Motor neuron (in vitro differentiated cells): ENCODE results near the gene LMOD3. TPM values are rescaled to one million over a fixed set of nuclear protein-coding genes. Genes with fewer than 3 reads are reported as not detected.

ENCODE experiments used
- ATAC-seq, 8 experiments: fragments of 200-7000 bp; cut with Tn5 transposase; replicated peaks in 6 of 8; 2 replicates each; pipeline ENCODE4 v1.8.0; 2021; ENCODE audit warnings: mild to moderate bottlenecking in 8 of 8, moderate library complexity in 8 of 8
- H3K27ac ChIP-seq, 2 donors: fragments of 250-450 bp; sonication (Bioruptor Pico); 2 replicates each; pipeline ENCODE4 v1.9.0; 2021; ENCODE audit warnings: antibody characterized with exemption in 2 of 2, mild to moderate bottlenecking in 2 of 2, moderate library complexity in 1 of 2
- H3K4me1 ChIP-seq, 2 donors: fragments of 250-450 bp; sonication (Bioruptor Pico); replicated peaks in 1 of 2; 2 replicates each; pipeline ENCODE4 v1.6.1; 2021; ENCODE audit warnings: antibody characterized with exemption in 2 of 2, mild to moderate bottlenecking in 2 of 2, moderate library complexity in 1 of 2
- H3K4me3 ChIP-seq, 5 donors: fragments of 250-450 bp; sonication (Bioruptor Pico); 2 replicates each; pipeline ENCODE4 v1.9.0; 2021; ENCODE audit warnings: antibody characterized with exemption in 5 of 5, mild to moderate bottlenecking in 5 of 5, moderate library complexity in 4 of 5
- WGBS, 10 experiments: fragments of 450-650 bp; shearing (Covaris generic); methylation state at CpG; one replicate each; pipeline ENCODE4 v1.0.0; 2022; 5-methylcytosine and 5-hydroxymethylcytosine counted together
- in situ Hi-C, 9 experiments: fragments of 400-800 bp; cut with MboI; loops; one replicate each; pipeline ENCODE4 v1.15.0; 2021; ENCODE audit warnings: low sequenced_read_pairs in 9 of 9, low pct_unique_long_range_greater_than_20kb in 2 of 9; ENCODE audit not compliant: unreplicated experiment in 9 of 9
- total RNA-seq, 8 experiments: library from RNA; unstranded; fragments of 300-600 nt; gene quantifications; 2 replicates each; pipeline versions ENCODE4 v1.2.3 to v1.2.4, GENCODE V29; 2022

Gene LMOD3
- total RNA-seq, 8 experiments from 2014 or later: 0.08 to 0.62 (median 0.28) TPM

DNA sequence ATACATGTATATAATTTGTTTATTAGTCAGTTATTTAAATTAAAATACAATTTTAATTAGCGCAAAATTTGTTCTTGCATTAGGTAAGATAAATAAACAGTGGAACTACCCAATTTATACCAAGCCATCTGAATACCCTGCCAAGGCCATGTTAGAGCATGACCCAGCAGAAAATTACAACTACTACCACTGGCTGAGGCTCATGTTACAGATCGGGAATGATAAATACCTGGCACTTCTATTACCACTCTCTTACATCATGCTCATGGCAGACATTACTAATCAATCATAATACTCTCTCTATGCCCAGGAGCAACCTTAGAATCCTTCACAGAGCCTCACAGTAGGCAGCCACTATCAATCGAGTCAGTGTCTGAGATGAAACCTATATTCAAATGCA is 21.2 kb upstream of the LMOD3 start:
- in situ Hi-C loops: no loop called here
- 58 to 100% (median 90%) methylated on average over 1 to 3 of the region's 3 CpGs; no CpG with 5 or more reads in 3 of the 10 experiments for WGBS, 10 experiments
- peak in 6 of 8 experiments; percentile 48 to 98 (median 77) for ATAC-seq
- Histone ChIP-seq H3K4me1 (peaks cover 14 to 18% of the 10 kb centered on the region in 2 donors), H3K4me3 (no peak overlapping the region), H3K27ac (no peak overlapping the region)

DNA sequence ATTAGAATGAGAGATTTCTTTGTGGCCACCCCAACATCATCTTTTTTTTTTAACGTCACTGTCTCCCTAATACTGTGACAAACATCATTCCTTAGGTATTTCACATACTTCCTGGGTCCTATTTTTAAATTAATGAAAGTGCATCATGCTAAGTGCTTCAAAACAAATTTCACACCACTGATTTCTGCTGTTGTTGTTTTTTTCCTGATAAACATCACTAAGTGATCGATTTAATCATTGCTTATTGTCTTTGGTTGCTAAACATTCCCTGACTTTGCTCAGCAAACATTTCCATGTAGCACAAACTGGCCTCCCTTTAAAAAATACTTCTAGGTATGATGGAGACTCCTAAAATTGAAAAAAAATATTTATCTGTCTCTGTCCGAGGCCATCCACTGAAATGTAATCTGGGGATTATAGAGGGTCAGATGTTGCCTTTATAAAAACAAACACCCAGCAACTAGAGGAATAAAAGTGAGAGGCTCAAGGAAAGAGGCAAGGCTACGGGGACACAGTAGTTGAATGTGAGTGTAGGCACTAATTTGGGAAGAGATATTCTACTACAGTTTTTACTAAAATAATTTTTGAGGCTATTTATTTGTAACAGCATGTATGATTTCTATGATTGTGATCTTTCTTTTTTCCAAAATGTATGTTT is 20.5 kb upstream of the LMOD3 start:
- Histone ChIP-seq H3K4me1 (peaks cover 14 to 18% of the 10 kb centered on the region in 2 donors), H3K4me3 (no peak overlapping the region), H3K27ac (no peak overlapping the region)
- 30 to 96% (median 83%) methylated on average over 2 to 4 of the region's 4 CpGs; no CpG with 5 or more reads in 1 of the 10 experiments for WGBS, 10 experiments
- ATAC-seq: no peak
- in situ Hi-C loops: no loop called here

DNA sequence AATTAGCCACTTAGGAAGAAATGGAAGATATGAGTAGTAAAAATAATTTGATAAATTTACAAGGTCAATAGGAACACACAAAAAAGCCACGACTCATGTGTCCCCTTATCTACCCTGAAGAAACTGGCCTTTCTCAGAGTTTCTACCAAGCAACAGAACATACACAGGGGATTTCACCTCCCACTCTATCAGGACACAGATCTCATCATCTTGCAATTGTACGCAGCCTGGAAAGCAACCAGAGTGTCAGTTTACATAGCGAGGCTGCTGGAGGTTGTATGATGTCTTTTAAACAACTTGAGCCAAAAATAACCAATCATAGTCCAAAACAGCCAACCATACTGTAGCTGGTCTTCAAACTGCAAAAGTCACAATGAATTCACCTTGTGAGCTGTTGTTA is 19.7 kb upstream of the LMOD3 start:
- WGBS, 10 experiments: 0 to 90% (median 74%) methylated on average over 1 to 3 of the region's 3 CpGs; no CpG with 5 or more reads in 3 of the 10 experiments
- Histone ChIP-seq H3K4me1 (peaks cover 14 to 18% of the 10 kb centered on the region in 2 donors), H3K27ac (no peak overlapping the region), H3K4me3 (no peak overlapping the region)
- in situ Hi-C loops: no loop called here
- no peak for ATAC-seq

DNA sequence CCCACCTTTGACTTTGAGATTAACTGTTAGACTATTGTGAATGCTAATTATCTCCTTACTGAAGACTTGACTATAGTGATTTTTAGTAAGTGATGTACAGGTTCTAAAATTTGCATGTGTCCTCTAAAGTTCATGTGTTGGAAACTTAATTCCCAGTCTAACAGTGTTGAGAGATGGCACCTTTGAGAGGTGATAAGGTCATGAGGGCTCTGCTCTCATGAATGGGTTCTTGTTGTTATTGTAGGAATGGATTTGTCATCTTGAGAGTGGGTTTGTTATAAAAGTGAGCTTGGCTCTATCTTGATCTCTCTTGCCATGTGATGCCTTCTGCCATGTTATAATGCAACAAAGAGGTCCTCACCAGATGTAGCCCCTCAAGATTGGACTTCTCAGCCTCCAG is 18.9 kb upstream of the LMOD3 start:
- Histone ChIP-seq H3K4me3 (no peak overlapping the region), H3K27ac (no peak overlapping the region), H3K4me1 (peaks cover 14 to 18% of the 10 kb centered on the region in 2 donors)
- no peak for ATAC-seq
- in situ Hi-C loops: no loop called here

DNA sequence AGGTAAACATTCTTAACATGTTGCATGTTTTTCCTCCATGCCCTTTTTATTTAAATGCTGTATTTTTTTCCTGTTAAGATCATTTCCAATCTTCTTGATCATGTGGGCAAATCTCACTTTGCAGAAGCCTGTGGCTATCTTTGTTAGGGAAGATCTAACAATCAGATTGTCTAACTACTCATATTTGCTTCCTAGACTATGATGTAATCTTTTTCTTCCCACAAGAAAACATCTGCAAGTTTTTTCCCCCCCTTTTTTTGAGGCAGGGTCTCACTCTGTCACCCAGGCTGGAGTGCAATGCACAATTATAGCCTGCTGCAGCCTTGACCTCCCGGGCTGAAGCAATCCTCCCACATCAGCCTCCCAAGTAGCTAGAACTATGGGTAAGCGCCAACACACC is 15.0 kb upstream of the LMOD3 start:
- WGBS, 10 experiments: 50 to 100% (median 75%) methylated on average over 1 to 2 of the region's 2 CpGs; no CpG with 5 or more reads in 2 of the 10 experiments

DNA sequence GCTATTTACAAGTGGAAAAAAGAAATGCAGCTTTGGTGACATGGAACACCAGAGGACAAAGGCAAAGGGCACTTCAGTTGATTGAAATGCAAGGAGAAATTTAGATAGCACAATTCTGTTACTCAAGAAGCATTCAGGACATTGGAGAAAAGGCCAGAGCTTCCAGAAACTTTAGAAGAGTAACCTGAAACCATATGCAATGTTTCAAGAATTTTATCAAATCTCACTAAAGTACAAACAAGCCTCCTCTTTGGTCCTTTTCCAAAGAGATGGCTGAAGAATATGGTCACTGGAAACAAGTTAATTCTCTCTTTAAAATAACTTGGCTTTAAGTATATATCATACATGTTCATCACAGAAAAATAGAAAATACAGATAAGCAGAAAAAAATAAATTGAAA is 14.6 kb upstream of the LMOD3 start:
- in situ Hi-C loops: no loop called here
- no peak overlapping the region for H3K4me3 ChIP-seq
- ATAC-seq: no peak
- no peak overlapping the region for H3K27ac ChIP-seq
- no peaks in the 10 kb centered on the region for H3K4me1 ChIP-seq

More for the DNA sequence above, 15.0 kb upstream of the LMOD3 start:
- H3K4me3 ChIP-seq: no peak overlapping the region
- no peak overlapping the region for H3K27ac ChIP-seq
- H3K4me1 ChIP-seq: no peaks in the 10 kb centered on the region
- ATAC-seq: no peak
- in situ Hi-C loops: no loop called here

DNA sequence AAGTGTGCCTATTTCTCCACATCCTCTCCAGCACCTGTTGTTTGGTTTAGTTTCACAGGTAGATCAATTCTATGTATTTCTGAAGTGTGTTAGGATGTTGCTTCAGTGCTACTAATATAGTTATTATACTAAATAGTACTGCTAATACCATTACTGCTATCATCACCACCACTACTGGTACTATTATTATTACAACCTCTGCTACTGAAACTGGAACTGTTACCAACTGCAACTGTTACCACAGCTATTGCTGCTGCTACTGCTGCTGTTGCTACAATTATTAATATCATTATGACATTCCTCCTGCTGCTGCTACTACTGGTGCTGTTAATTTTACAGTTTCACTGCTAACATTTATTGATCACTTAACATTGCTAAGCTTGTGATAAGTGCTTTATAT is 8.3 kb upstream of the LMOD3 start:
- H3K4me1 ChIP-seq: peaks cover 3 to 8% of the 10 kb centered on the region in 2 donors
- peak in 1 of 8 experiments; percentile 29 for ATAC-seq
- H3K27ac ChIP-seq: no peak overlapping the region
- H3K4me3 ChIP-seq: no peak overlapping the region
- in situ Hi-C loops: no loop called here

DNA sequence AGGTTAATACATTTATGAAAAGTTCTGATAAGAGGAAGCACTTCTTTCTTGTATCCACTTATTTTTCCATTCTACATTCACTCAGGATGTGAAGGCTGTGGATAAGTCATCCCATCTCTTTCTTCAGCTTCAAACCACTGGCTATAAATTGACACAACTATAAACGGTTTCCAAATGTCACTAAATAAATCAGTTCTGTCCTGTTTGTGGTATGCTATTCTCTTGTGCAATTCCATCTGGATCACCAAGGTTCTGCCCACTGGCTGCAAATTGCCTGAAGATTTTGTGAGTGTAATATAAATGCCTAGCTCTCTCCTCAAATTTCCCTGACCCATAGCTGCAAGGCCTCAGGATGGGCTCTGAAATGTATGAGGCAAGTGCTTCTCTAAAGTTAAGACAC is 7.1 kb upstream of the LMOD3 start:
- Histone ChIP-seq H3K27ac (no peak overlapping the region), H3K4me1 (peaks cover 3 to 8% of the 10 kb centered on the region in 2 donors), H3K4me3 (no peak overlapping the region)
- in situ Hi-C loops: no loop called here
- ATAC-seq: no peak
- 0 to 71% (median 50%) methylated on average over 1 of the region's 1 CpG; no CpG with 5 or more reads in 3 of the 10 experiments for WGBS, 10 experiments

DNA sequence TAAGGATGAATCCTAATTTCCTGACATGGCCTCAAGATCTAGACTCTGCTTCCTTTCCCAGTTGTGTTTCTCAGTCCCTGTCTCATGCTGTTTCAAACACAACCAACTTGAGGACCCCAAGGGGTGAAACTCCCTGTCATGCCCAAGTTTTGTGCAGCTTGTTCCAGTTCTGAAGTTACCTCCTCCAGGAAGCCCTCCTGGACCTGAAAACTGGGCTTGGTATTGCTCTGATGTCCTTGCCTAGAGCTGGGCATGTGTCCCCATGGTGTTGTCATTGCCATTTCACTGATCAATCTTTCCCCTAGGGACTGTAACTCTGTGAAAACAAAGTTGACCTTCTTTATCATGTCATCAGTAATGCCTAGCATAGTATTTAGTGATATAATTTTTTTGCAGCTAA is 6.1 kb upstream of the LMOD3 start:
- no peak overlapping the region for H3K4me3 ChIP-seq
- H3K27ac ChIP-seq: no peak overlapping the region
- peaks cover 3 to 8% of the 10 kb centered on the region in 2 donors for H3K4me1 ChIP-seq
- ATAC-seq: no peak
- in situ Hi-C loops: no loop called here

DNA sequence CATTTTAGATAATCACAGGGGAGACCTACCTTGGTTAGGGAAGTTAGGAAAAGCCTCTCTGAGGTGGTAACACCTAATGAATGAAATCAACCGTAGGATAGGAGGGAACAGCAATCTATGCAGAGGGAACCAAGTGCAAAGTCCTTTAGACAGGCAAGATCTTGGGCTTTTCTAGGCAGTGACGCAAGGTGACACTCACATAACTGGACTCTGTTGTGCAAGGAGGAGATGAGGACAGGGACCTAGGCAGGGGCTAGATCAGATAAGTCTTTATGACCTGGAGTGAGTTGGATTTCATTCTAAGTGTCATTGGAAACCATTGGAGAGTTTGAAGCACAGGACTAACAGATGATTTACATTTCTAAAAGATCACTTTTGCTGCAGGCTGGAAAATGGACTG is 4.6 kb upstream of the LMOD3 start:
- ATAC-seq: no peak
- no peak overlapping the region for H3K27ac ChIP-seq
- H3K4me1 ChIP-seq: peaks cover 5 to 12% of the 10 kb centered on the region in 2 donors
- in situ Hi-C loops: no loop called here
- 50 to 100% (median 80%) methylated on average over 1 to 2 of the region's 2 CpGs; no CpG with 5 or more reads in 1 of the 10 experiments for WGBS, 10 experiments
- no peak overlapping the region for H3K4me3 ChIP-seq

DNA sequence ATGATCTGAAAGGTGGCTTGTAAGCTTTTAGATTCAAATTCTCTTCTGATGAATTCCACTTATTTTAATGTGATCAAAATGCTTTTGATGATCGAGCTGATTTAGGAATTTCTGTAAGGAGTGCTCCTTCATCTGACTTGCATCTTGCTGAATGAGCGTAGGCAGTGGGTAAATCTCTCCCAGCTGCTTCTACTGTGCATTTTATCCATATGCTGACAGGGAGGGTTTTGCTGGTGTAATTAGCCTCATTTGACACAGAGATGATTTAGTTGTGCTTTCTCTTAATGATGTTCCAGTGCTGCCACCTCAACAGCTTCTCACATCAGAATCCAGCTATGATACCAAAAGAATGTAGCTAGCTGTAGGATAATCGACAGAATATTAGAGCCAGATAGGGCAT is 3.8 kb upstream of the LMOD3 start:
- 0 to 100% (median 56%) methylated on average over 1 to 3 of the region's 3 CpGs for WGBS, 10 experiments
- in situ Hi-C loops: no loop called here
- Histone ChIP-seq H3K4me1 (peaks cover 6 to 15% of the 10 kb centered on the region in 2 donors), H3K4me3 (no peak overlapping the region), H3K27ac (no peak overlapping the region)
- ATAC-seq: peak in 5 of 8 experiments; percentile 24 to 58 (median 43)

DNA sequence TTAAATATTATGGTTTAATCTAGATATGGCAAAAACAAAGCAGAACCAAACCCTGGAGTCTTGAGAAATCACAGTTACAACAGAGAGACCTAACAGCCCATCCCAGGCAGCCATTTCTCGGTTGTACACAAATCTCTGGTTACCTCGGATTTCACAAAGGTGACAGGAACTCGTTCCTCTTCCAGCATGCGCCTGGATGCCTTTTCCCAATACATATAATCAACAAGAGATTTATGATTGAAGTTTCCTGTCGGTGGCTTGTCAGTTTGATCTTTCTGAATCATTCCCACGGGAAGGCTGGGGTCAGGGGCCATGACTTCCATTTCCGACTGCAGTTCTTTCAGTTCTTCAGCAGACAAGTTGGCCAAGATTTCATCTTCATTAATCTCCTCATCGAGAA is 445 bp downstream of the LMOD3 start:
- in situ Hi-C loops: no loop called here
- no peak for ATAC-seq
- no peak overlapping the region for H3K27ac ChIP-seq
- H3K4me1 ChIP-seq: peaks cover 6 to 15% of the 10 kb centered on the region in 2 donors
- 20 to 100% (median 64%) methylated on average over 1 to 7 of the region's 8 CpGs for WGBS, 10 experiments
- H3K4me3 ChIP-seq: no peak overlapping the region

DNA sequence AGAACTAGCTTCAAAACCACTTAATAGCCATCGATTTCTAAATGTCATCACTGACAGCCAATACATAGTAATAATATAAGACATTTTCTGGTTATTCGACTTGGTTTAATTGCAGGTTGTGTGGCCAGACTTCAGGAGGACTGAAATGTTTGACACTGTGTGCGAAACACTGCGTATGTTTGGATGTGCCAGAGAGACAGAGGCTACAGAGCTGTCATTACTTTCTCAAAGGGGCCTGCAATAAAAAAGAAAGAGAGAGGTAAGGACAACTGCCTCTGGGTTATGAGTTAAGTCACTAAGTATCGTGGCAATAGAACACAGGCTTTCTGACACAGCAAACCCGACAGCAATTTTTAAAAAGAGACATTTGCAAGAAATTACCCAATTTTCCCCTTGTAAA is 882 bp downstream of the LMOD3 start:
- peaks cover 6 to 14% of the 10 kb centered on the region in 2 donors for H3K4me1 ChIP-seq
- H3K27ac ChIP-seq: no peak overlapping the region
- ATAC-seq: no peak
- in situ Hi-C loops: no loop called here
- H3K4me3 ChIP-seq: no peak overlapping the region
- WGBS, 10 experiments: 8 to 100% (median 78%) methylated on average over 1 to 6 of the region's 6 CpGs; no CpG with 5 or more reads in 1 of the 10 experiments

DNA sequence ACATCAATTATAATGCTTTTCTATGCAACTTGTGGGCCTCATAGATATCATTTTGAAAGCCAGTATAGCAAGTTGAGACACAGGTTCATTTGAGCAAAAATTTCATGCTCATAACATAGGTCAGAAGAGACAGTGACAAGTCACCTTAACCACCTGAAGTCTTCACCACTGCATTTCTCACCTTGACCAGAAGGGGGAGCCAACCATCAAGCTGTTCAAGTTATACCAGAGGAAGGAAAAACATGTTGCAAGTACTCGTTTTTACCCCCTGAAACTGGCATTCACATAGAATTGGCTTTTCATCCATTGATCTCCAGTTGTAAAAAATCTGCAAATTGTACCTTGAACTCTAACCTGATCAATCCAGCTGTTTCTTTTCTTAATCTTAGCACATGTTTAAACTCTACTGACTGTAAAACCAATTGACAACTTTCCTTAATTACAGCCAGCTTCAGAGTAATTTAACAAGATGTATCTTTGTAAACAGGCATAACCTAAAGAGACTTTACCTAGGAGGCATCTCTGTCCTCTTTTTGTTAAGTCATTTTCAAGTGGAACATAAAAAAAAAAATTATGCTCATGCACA is 1.4 kb downstream of the LMOD3 start:
- H3K4me3 ChIP-seq: no peak overlapping the region
- 0% methylated on average over 1 of the region's 1 CpG; no CpG with 5 or more reads in 4 of the 10 experiments for WGBS, 10 experiments
- peaks cover 3 to 9% of the 10 kb centered on the region in 2 donors for H3K4me1 ChIP-seq
- no peak overlapping the region for H3K27ac ChIP-seq
- peak in 4 of 8 experiments; percentile 34 to 63 (median 51) for ATAC-seq
- in situ Hi-C loops: no loop called here
